HG03521 (cell line): ENCODE measurements around the gene SECISBP2L.
"Not testable (repeated sequence)": the region's sequence is repeated elsewhere in the genome, so short reads cannot be mapped to it uniquely, and the experiment has no call there.

Experiments used
- ATAC-seq: cut with Tn5 transposase; IDR thresholded peaks from one replicate; pipeline ENCODE4 v1.9.1; 2021; ENCODE audit warnings: mild to moderate bottlenecking, moderate library complexity; ENCODE audit not compliant: unreplicated experiment

Gene SECISBP2L

DNA sequence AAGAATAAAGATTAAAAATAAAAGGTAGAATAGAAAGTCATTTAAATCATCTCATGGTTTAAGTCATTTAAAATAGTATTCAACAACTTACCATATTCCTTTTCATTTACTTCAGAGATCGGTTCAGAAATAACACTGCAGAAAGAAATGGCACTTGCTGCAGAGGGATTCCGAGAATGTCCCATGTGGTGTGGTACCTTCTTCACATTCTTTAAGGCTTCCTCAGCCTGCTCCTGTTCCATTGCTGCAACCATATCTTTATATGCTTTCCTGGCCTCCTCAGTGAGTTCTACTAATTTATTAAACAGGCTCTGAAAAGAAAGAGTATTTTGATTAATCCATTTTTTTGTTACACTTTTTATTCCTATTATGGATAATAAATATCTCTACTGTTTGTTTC lies 50.0 kb downstream of the SECISBP2L start:
- no peak for ATAC-seq

DNA sequence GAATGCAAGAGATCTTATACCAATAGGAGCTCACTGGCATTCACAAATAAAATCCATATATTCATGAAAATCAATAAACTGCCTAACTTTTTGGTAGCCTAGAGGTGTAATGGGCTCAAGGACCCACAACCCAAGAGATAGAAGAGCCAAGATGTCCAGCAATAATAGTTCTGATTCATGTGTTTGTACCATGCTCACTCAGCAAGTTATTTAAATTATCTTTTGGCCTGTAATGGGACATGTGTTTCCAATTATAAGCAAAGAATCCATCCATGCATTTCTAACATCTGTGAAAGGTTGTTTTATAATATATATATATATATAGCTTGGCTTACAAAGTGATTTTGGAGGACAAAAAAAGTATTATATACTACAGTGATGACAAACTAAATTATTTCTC lies 52.9 kb downstream of the SECISBP2L start:
- no peak for ATAC-seq

DNA sequence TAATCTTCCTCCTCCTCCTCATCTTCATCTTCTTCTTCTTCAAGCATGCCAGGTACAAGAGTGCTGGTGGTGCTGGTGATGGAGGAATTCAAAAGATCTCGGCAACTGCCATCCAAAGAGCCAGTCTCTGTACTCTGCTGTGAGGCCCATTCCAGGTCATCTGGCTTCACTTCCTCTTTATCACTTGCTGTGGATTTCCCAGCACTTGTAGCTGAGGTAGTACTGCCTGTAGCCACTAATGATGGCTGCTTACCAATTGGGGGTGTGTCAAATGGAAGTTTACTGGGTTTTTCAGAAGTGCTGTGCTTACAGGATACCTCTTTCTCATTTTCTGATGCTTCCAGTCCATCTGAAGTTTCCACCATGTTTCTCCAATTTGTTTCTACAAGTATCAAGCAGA lies 53.7 kb downstream of the SECISBP2L start:
- ATAC-seq = peak; percentile 93

DNA sequence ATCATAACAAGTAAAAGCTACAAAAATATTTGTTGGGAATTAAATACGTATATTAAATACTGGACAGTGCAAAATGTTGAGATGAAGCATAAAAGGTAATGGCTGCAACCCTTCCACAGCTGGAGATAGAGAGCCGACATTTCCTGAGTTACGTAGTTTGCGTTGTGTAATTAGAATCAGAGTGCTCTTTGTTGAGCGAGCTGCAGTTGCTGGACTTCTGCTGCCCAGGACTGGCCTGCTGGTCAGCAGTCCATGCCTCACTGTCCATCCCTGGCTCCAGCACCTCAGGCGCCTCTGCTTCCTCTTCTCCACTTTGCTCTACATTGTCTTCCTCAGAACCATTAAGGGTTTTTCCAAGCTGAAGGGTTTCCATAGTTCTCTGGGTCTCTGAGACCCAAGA lies 54.1 kb downstream of the SECISBP2L start:
- ATAC-seq = no peak

DNA sequence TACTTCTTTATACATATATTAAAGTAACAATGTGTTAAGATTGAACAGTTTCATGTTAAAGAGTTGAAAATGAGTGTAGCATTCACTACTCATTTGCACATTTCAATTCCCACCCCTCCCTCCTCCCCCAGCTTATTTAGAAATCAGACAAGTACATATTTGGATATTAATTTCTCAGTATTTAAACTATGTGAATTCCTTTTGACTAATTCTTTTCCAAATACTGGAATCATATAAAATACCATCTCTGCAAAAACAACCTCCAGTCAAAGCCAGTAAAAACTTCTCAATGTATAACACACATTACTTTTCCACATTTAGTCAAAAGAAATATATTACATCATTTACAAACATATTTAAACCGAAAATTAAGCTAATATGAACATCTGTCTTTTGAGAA lies 57.1 kb downstream of the SECISBP2L start:
- ATAC-seq = no peak

DNA sequence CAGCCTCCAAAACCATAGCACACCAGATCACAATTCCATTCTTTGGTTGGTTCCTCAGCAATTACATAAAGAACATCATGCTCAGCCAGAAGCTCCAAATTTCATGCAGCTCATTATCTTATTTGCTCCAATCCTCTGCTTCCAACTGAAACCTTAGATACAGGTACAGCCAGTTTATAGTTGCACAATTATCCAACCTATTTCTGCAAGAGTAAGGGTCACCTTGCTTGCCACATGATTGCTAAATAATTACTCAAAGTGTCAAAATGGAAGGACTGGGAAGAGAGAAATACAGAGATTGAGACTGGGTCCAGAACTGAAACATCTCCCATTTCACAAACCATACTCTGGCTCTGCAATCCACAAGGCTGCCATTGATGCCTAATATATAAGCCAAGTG lies 59.1 kb downstream of the SECISBP2L start:
- ATAC-seq = no peak

DNA sequence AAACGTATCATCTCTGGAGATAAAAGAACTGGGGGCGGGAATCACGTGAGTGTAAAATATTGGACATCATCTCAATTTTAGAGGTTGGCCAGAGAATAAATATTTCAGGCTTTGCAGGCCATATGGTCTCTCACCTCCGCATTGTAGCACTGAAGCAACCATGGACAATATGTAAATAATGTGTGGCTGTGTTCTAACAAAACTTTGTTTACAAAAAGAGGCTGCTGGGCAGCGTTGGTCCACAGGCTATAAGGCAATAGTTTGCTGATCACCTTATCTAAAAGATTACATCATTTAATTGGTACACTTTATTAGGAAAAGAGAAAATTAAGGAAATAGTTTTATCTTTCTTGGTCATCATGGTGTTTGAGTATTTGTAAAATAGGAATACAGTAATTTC lies 60.0 kb downstream of the SECISBP2L start:
- no peak for ATAC-seq

DNA sequence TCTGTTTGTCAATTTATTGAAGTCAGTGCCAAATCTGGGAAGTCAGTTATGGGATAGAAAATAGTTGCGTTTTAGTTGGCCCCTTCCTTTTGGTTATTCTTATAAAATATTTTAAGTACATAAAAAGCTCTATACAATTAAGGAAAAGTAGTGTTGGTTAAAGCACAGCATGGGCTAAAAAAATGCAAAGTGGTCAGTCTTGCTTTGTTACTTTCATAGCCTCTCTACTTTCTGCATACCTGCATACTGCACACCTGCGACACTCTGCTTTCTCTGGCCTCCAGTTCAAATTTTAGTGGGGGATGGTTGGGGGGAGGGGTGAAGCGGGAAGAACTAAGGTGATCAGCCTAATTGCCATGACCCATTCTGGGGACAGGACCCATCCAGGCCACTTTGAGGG lies 60.7 kb downstream of the SECISBP2L start:
- no peak for ATAC-seq

DNA sequence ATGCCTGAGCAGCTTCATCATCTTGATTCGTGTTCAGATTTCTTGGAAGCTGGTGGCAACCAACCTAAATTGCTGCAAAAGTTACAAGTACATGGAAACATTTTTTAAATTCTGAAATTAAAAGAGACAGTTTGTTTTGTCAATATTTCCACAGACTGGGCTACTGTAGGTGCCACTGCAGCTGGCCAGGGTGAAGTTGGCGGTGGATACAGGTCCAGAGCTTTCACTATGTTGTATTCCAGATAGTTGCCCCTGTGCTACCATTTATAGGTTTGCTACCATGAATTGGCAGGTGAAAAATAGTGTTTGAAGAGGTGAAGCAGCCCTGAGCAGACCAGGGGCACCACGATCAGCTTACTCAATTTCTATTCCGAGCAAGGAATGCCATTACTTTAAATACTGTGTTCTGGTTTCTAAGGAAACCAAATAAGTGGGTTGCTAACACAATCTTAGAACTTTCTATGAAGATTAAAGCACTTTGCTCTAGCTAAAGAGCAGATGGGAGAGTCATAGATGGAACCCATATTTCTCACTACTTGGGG lies 61.4 kb downstream of the SECISBP2L start:
- ATAC-seq = no peak

DNA sequence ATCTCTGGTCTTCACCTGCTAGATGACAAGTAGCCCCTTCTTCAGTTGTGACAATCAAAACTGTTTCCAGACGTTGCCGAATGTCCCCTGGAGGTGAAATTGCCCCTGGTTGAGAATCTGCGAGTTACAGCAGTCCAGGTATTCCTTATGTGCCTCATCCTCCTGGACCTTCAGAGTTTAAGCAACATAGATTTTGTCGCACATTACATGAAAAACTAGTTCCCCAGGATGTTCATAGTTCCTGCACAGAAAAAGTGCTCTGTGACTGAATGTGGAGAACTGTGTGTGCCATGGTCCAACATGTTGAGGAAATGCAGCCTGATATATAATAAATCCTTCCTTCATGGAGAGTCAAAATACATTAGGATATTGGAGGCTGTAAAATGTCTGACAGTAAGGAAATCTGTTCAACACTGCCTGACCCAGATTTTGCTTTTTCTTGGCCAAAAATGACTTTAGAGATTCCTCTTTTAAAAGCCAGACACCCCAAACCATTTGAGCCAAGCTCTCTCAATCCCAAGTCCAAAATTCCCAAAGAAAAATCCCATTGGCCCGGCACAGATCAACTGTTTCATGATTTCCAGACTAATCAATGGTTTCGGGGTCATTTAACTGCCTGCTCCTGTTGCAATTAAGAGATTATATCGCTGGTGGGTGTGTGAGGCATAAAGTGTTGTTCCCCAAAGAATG lies 62.1 kb downstream of the SECISBP2L start:
- ATAC-seq = no peak

DNA sequence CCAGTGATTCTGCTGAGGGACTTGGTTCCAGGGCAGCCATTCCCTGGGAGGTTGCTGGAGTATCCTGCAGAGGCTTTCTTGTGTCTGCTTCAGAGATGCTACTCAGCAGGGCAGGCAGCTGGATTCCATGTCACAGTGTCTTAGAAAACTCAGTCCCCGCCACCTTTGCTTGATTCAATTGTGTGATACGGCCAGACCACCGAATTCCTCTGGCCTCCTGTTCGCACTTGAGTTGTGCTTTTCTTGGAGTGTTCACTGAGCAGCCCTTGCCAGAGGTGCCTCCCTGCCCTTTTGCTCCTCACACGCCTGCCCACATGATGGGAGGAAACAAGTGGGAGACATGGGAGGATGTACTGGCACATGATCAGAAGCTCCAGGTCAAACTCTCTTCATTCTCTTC lies 62.9 kb downstream of the SECISBP2L start:
- no peak for ATAC-seq

DNA sequence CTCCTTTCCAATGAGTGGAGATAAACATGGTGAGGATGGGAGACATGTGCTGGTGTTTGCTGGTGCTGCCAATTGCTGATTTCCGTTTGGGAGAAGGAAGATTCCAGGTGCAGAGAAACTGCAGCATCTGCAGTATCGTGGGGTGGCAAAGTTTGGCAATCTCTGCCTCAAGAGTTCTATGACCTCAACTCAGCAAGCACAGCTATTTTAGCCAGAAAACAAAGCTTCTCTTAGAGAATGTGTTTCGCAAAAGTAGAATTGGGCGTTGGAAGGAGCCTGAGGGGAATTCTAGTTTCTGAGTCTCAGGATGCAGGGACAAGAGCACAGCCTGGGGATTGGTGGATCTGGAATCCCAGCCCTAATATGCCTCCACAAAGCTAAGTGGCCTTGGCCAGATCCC lies 64.3 kb downstream of the SECISBP2L start:
- ATAC-seq = no peak

DNA sequence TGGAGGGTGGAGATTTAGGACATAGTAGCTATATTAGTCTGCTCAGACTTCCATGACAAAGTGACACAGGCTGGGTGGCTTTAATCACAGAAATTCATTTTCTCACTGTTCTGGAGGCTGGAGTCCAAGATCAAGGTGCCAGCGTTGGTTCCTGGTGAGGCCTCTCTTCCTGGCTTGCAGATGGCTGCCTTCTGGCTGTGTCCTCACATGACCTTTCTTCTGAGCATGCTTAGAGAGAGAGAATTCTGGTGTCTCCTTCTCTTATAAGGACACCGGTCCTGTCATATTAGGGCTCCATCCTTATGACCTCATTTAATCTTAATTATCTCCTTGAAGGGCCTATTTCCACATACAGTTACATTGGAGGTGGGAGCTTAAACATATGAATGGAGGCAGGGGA lies 67.6 kb downstream of the SECISBP2L start:
- ATAC-seq = no peak

DNA sequence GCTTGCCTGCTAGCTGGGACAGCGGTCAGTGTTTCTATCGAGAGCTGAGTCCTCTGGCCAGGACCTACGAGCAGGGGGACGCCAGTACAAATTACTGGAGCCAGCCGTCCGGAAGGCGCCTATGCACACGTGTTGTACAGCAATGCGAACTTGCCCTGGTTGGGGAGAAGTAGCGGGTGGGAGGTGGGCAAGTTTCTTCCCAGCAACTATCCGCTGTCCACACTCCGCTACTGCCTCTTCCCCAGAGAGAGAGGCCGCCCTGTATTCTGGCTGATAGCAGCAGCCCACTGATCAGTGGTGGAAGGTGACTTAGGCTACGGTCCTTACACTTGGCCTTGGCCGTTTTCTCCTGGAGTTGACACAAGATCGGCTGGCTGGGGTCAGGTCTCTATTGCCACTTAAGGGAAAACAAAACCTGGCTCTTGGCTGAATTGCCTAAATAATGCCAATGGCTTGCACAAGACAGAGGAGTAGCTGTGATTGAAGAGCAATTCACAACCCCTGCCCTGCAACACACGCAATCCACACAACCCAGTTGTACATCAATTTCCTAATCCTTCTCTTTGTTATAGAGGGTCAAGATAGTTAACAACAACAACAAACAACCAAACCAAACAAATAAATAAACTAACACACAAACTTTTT lies 69.7 kb downstream of the SECISBP2L start:
- no peak for ATAC-seq

DNA sequence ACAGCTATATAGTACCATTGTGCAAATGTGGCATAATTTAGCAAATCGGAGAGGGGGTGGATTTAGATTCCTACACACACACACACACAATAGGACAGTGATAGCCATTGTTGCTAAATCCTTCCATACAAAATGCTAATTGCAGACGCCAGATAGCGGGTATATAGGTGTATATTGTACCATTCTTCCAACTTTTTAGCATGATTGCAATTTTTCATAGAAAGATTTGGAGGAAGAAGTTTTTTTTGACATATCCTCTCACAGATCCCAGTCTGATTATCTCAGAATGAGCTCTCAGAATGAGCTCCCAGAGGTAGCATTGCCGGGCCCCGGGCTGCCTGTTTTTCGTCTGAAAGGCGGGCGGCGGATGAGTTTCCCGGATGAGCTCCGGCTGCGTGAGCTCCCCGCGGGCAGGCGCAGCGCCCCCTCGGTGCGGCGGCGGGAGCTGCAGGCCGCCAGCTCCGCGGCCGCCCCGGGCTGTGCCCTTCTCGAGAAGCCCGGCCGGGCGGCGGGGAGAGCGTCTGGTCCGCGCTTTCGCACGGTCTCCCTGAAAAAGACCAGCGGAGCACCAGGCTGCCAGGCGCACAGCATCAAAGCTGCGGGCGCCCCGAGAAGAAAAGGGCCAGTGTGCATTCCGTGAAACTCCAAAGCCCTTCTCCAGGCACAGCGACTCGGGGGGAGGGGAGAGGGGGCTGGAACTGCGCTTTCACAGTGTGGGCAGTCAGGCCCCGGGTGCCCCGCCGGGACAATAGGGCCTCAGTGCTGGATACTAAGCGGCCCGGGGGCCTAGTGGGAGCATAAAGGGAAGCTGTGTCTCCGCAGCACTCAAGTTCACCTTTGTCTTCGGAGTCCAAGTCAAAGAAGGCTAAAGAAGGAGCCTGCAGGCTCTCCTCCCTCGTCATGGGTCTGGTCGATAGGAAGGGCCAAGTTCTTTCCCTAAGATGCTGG lies 70.5 kb downstream of the SECISBP2L start:
- peak; percentile 97 for ATAC-seq

DNA sequence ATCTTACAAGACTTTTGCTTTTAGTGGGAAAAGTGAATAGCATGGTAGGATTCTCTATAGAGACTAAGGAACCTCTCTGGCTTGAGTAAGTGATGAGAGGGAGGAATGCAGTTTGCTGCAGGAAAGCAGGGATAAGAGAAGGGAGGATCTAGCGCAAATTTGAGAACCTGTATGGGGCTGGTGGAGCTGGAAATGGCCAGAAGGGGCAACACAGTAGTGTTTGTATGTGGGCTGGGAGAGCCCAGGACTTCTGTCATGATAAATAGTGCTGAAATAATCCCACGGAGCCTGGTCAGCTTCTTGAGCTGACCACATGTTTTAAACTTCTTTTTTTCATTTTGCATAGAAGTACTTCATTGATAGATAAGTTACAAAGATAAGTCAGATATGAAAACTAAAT lies 71.4 kb downstream of the SECISBP2L start:
- ATAC-seq = no peak

DNA sequence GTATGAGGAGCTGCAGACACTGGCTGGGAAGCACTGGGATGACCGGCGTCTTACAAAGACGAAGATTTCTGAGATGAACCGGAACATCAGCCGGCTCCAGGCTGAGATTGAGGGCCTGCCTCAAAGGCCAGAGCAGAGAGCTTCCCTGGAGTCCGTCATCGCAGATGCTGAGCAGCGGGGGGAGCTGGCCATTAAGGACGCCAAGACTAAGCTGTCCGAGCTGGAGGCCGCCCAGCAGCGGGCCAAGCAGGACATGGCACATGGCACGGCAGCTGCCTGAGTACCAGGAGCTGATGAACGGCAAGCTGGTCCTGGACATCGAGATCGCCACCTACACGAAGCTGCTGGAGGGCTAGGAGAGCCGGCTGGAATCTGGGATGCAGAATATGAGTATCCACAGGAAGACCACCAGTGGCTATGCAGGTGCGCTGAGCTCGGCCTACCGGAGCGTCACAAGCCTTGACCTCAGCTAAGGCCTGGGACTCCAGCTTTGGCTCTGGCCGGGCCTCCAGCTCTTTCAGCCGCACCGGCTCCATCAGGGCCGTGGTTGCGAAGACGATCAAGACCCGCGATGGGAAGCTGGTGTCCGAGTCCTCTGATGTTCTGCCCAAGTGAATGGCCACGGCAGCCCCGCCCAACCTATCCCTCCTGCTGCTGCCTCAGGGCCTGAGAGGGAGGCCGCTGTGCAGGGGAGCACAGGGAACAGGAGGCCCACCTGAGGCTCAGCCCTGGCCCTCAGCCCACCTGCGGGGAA lies 73.3 kb downstream of the SECISBP2L start:
- ATAC-seq = no peak

DNA sequence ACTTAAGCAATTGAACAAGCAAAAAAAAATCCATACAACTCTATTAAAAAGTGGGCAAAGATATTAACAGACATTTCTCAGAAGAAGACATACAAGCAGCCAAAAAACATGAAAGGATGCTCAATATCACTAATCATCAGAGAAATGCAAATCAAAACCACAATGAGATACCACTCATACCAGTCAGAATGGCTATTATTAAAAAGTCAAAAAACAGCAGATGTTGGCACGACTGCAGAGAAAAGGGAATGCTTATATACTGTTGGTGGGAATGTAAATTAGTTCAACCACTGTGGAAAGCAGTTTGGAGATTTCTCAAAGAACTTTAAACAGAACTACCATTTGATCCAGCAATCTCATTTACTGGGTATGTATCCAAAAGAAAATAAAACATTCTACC lies 75.3 kb downstream of the SECISBP2L start:
- ATAC-seq = not testable (repeated sequence)

DNA sequence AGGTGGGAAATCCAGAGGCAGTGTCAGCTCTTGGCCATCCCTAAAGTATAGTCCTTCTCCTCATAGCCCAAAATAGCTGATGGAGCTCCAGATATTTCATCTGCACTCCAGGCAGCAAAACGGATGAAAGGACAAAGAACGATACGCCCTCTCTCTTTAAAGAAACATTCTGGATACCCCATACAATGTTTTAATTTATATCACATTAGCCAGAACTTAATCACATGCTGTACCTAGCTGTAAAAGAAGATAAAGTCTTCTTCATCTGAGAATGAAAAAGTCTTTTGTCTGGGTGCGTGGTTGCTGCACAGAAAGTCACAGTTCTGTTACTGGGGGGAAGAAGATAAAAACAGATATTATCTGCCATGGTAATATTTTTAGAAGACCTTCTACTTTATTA lies 78.2 kb downstream of the SECISBP2L start:
- ATAC-seq = no peak

DNA sequence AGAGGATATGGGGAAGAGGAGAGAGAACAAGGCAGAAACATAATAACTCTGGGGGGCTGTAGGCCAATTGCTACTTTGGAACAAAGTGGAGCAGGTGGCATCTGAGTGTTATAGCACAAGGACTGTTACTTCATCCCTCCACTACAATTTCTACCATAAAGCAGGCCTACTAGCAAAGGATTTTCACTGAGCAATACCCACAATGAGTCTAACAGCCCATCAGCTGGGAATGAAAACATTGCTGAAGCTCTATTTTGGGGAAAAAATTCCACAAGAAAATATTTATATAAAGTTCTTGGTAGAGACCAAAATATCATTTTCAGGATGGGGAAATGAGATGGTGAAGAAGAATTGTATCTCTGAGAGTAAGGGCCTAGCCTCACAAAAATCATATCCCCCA lies 78.9 kb downstream of the SECISBP2L start:
- ATAC-seq = no peak
